Prostate gland (tissue), 2 donors: ENCODE data around the gene ZNF280B. TPM values are rescaled to one million over a fixed set of nuclear protein-coding genes. Genes with fewer than 3 reads are reported as not detected.

Experiments used
- DNase-seq: peaks from one replicate; pipeline ENCODE4 v3.0.0-alpha.2; 2019; ENCODE audit warnings: low spot score
- H3K27ac ChIP-seq, 2 donors: fragments of 200-600 bp; sonication (generic); 2 replicates each; pipeline ENCODE4 v1.5.1; 2017 to 2019
- H3K27me3 ChIP-seq: fragments of 200-600 bp; sonication (generic); replicated peaks from 2 replicates; pipeline ENCODE4 v1.5.1; 2019; ENCODE audit not compliant: insufficient read depth
- H3K36me3 ChIP-seq, 2 donors: fragments of 200-600 bp; sonication (generic); 1 replicate in 1 of 2; 2 replicates in 1 of 2; pipeline versions ENCODE4 v1.5.1 to v1.8.1; 2017 to 2019
- H3K4me1 ChIP-seq: fragments of 200-600 bp; sonication (generic); replicated peaks from 2 replicates; pipeline ENCODE4 v1.5.1; 2019
- H3K4me3 ChIP-seq, 2 donors: fragments of 200-600 bp; sonication (generic); 2 replicates each; pipeline ENCODE4 v1.5.1; 2017 to 2019
- H3K9me3 ChIP-seq: fragments of 200-600 bp; sonication (generic); 2 replicates; pipeline ENCODE4 v1.5.1; 2017
- POLR2A ChIP-seq: fragments of 450-650 bp; IDR thresholded peaks from one replicate; pipeline ENCODE4 v1.6.1; 2016; ENCODE audit warnings: antibody characterized with exemption, mild to moderate bottlenecking
- POLR2AphosphoS5 ChIP-seq: sonication (generic); formaldehyde crosslinking; IDR thresholded peaks from one replicate; pipeline ENCODE4 v1.6.1; 2017; ENCODE audit warnings: antibody characterized with exemption
- WGBS: methylation state at CpG from one replicate; pipeline ENCODE4 v1.1.5; 2018; 5-methylcytosine and 5-hydroxymethylcytosine counted together
- intact Hi-C: fragments of 100-400 bp; cut with DNase I; formaldehyde crosslinking; loops from one replicate; pipeline ENCODE4 v1.14.2; 2022
- total RNA-seq, 2 donors: library from RNA; depleted of rRNA; stranded (reverse); fragments of >200 nt; gene quantifications; one replicate each; pipeline ENCODE4 v1.1.0, GENCODE V29; 2016
- TF ChIP-seq, protein P1 (sequence below), 4 experiments: fragments of 200-600 bp in 2 of 4; fragments of 450-650 bp in 2 of 4; sonication (generic) in 2 of 4; IDR thresholded peaks; 1 replicate in 3 of 4; 2 replicates in 1 of 4; pipeline ENCODE4 v1.5.1; 2016 to 2019; ENCODE audit warnings: antibody characterized with exemption in 4 of 4, mild to moderate bottlenecking in 2 of 4, moderate library complexity in 2 of 4

ZNF280B gene
- total RNA-seq, 2 donors from 2014 or later, result 0.50 to 33.9 TPM

GRCh38 chr22:22484023-22484422 is 24.5 kb downstream of the ZNF280B start:
- H3K27me3 ChIP-seq, result no peaks in the 10 kb centered on the region
- no peaks in the 10 kb centered on the region for H3K36me3 ChIP-seq
- intact Hi-C loops, result no loop called here
- WGBS, result 95% methylated on average over 11 of the region's 11 CpGs
- no peaks in the 10 kb centered on the region for H3K9me3 ChIP-seq
- H3K27ac ChIP-seq, result no peak overlapping the region
- TF ChIP-seq POLR2AphosphoS5, result no peak
- TF ChIP-seq POLR2A, result no peak
- TF ChIP-seq, protein P1, sequence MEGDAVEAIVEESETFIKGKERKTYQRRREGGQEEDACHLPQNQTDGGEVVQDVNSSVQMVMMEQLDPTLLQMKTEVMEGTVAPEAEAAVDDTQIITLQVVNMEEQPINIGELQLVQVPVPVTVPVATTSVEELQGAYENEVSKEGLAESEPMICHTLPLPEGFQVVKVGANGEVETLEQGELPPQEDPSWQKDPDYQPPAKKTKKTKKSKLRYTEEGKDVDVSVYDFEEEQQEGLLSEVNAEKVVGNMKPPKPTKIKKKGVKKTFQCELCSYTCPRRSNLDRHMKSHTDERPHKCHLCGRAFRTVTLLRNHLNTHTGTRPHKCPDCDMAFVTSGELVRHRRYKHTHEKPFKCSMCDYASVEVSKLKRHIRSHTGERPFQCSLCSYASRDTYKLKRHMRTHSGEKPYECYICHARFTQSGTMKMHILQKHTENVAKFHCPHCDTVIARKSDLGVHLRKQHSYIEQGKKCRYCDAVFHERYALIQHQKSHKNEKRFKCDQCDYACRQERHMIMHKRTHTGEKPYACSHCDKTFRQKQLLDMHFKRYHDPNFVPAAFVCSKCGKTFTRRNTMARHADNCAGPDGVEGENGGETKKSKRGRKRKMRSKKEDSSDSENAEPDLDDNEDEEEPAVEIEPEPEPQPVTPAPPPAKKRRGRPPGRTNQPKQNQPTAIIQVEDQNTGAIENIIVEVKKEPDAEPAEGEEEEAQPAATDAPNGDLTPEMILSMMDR (IDR thresholded peaks at IDR 0.05), result no peak
- no peak for DNase-seq
- H3K4me1 ChIP-seq, result no peaks in the 10 kb centered on the region
- H3K4me3 ChIP-seq, result no peak overlapping the region

- intact Hi-C loops, result no loop called here
- no peak for DNase-seq
- Histone ChIP-seq H3K4me3 (no peak overlapping the region), H3K4me1 (no peaks in the 10 kb centered on the region), H3K27ac (no peak overlapping the region), H3K27me3 (no peaks in the 10 kb centered on the region), H3K36me3 (no peaks in the 10 kb centered on the region), H3K9me3 (no peaks in the 10 kb centered on the region)
- TF ChIP-seq, protein P1 (IDR thresholded peaks at IDR 0.05), result no peak
- no peak for TF ChIP-seq POLR2A
- no peak for TF ChIP-seq POLR2AphosphoS5
- 63% methylated on average over 2 of the region's 2 CpGs for WGBS
These were observed 27.6 kb downstream of the ZNF280B start for GRCh38 chr22:22480940-22481339.

- WGBS, result 96% methylated on average over 5 of the region's 5 CpGs
- Histone ChIP-seq H3K4me3 (no peak overlapping the region), H3K4me1 (no peaks in the 10 kb centered on the region), H3K9me3 (no peaks in the 10 kb centered on the region), H3K27me3 (no peaks in the 10 kb centered on the region), H3K27ac (no peak overlapping the region), H3K36me3 (no peaks in the 10 kb centered on the region)
- intact Hi-C loops, result no loop called here
- DNase-seq, result no peak
- TF ChIP-seq, protein P1 (IDR thresholded peaks at IDR 0.05), result no peak
- no peak for TF ChIP-seq POLR2A
- TF ChIP-seq POLR2AphosphoS5, result no peak
These were observed 28.5 kb downstream of the ZNF280B start for GRCh38 chr22:22479999-22480532.

DNA sequence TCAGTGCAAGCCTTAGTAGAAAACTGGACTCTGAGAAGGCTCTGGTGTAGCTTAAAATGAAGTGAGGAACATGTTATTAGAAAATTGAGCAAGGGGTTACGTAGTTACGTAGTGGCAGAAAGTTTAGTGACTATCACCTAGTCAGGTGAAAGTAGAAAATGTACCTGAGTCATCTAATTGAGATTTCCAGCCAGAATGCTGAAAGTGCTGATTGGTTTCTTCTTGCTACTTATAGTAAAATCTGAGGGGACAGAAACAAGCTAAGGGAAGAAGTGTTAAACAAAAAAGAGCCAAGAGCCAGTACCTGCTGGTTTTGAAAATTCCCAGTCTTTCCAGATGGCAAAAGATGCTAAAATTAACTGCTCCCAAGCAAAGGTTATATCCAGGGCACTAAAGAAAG is 29.4 kb downstream of the ZNF280B start:
- no peaks in the 10 kb centered on the region for H3K9me3 ChIP-seq
- no peak for DNase-seq
- WGBS, result 97% methylated on average over 2 of the region's 2 CpGs
- no peaks in the 10 kb centered on the region for H3K4me1 ChIP-seq
- no peaks in the 10 kb centered on the region for H3K36me3 ChIP-seq
- H3K4me3 ChIP-seq, result no peak overlapping the region
- no peak overlapping the region for H3K27ac ChIP-seq
- H3K27me3 ChIP-seq, result no peaks in the 10 kb centered on the region
- intact Hi-C loops, result no loop called here
- TF ChIP-seq POLR2A (no peak), POLR2AphosphoS5 (no peak)
- TF ChIP-seq, protein P1 (IDR thresholded peaks at IDR 0.05), result no peak

- TF ChIP-seq POLR2AphosphoS5, result no peak
- TF ChIP-seq, protein P1 (IDR thresholded peaks at IDR 0.05), result no peak
- TF ChIP-seq POLR2A, result no peak
- Histone ChIP-seq H3K9me3 (no peaks in the 10 kb centered on the region), H3K27ac (no peak overlapping the region), H3K4me3 (no peak overlapping the region), H3K27me3 (no peaks in the 10 kb centered on the region), H3K4me1 (no peaks in the 10 kb centered on the region), H3K36me3 (no peaks in the 10 kb centered on the region)
- intact Hi-C loops, result no loop called here
- no peak for DNase-seq
These were observed 30.1 kb downstream of the ZNF280B start for GRCh38 chr22:22478470-22478869.
